ENCODE measurements around the gene APMAP.

DNA sequence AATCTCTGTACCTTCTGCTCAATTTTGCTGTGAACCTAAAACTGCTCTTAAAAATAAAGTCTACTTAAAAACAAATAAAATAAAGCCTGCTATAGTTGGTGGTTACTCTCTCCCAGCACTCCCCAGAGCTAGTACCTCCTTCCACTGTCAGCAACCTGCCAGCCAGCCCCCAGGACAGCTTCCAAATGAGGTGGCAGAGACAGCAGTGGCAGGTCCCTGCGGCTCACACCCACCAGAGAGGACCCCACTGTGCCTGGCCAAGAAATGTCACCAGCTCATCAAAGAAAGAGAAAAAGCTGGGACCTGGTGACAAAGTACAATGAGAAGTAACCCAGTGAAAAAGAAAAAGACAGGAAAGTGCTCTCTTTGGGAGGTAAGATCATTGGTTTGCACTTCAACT is 15.2 kb downstream of the APMAP start:
- TF ChIP-seq, protein P1, sequence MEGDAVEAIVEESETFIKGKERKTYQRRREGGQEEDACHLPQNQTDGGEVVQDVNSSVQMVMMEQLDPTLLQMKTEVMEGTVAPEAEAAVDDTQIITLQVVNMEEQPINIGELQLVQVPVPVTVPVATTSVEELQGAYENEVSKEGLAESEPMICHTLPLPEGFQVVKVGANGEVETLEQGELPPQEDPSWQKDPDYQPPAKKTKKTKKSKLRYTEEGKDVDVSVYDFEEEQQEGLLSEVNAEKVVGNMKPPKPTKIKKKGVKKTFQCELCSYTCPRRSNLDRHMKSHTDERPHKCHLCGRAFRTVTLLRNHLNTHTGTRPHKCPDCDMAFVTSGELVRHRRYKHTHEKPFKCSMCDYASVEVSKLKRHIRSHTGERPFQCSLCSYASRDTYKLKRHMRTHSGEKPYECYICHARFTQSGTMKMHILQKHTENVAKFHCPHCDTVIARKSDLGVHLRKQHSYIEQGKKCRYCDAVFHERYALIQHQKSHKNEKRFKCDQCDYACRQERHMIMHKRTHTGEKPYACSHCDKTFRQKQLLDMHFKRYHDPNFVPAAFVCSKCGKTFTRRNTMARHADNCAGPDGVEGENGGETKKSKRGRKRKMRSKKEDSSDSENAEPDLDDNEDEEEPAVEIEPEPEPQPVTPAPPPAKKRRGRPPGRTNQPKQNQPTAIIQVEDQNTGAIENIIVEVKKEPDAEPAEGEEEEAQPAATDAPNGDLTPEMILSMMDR (IDR thresholded peaks at IDR 0.05): no peak
- no peak for TF ChIP-seq POLR2A (IDR thresholded peaks at IDR 0.05)
